OCI-LY3 (cell line): Measurements from ENCODE around the gene NFKB2.

ENCODE experiments used
- EZH2phosphoT487 ChIP-seq: fragments of 200-600 bp; shearing (Covaris generic); IDR thresholded peaks from 2 replicates; pipeline ENCODE4 v1.6.1; 2018; ENCODE audit warnings: antibody characterized with exemption, mixed run types, low read depth
- TF ChIP-seq, protein P1 (sequence below): fragments of 200-600, 300-600 bp; sonication (generic); IDR thresholded peaks from 2 replicates; pipeline ENCODE4 v1.5.1; 2014; ENCODE audit warnings: antibody characterized with exemption, low read length, low read depth

DNA sequence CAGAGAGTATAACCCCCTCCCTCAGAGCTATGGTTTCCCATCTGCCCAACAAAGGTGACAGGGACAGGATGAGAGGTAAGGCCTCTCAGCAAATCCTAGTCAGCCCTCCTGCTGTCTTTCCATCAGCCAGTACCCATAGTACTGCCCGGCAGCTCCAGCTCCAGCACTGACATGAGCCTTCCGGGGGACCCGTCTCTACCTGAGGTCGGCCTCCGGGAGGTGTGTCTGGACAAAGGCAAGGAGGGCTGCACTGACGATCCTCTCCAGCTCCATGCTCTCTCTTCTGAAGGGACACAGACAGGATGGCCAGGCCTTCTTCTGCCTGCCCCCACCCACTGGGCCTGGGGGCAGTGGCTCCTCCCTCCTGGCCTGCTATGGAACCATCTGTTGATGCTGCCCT, 29.4 kb downstream of the NFKB2 start:
- TF ChIP-seq EZH2phosphoT487, result no peak
- TF ChIP-seq, protein P1, sequence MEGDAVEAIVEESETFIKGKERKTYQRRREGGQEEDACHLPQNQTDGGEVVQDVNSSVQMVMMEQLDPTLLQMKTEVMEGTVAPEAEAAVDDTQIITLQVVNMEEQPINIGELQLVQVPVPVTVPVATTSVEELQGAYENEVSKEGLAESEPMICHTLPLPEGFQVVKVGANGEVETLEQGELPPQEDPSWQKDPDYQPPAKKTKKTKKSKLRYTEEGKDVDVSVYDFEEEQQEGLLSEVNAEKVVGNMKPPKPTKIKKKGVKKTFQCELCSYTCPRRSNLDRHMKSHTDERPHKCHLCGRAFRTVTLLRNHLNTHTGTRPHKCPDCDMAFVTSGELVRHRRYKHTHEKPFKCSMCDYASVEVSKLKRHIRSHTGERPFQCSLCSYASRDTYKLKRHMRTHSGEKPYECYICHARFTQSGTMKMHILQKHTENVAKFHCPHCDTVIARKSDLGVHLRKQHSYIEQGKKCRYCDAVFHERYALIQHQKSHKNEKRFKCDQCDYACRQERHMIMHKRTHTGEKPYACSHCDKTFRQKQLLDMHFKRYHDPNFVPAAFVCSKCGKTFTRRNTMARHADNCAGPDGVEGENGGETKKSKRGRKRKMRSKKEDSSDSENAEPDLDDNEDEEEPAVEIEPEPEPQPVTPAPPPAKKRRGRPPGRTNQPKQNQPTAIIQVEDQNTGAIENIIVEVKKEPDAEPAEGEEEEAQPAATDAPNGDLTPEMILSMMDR, result no peak
